Neuronal stem cell (in vitro differentiated cells): ENCODE results near the gene NKIRAS1.
"Not testable (repeated sequence)": the region's sequence is repeated elsewhere in the genome, so short reads cannot be mapped to it uniquely, and the experiment has no call there.

Experiments used
- DNase-seq: peaks from one replicate; pipeline ENCODE4 v3.0.0-alpha.2; 2013; ENCODE audit warnings: low spot score
- H2AFZ ChIP-seq: one replicate; pipeline ENCODE4 v1.6.1; 2013; ENCODE audit warnings: mild to moderate bottlenecking, low read length, inconsistent platforms
- H2AK5ac ChIP-seq: 2 replicates; pipeline ENCODE4 v1.6.1; 2013; ENCODE audit warnings: low read depth, mild to moderate bottlenecking, inconsistent platforms, low read length, moderate library complexity, mixed read lengths
- H2BK120ac ChIP-seq: 2 replicates; pipeline ENCODE4 v1.6.1; 2013; ENCODE audit warnings: low read depth, mild to moderate bottlenecking, inconsistent platforms, low read length, moderate library complexity, mixed read lengths
- H2BK12ac ChIP-seq: one replicate; pipeline ENCODE4 v1.6.1; 2013; ENCODE audit warnings: low read length, inconsistent platforms
- H2BK15ac ChIP-seq: 2 replicates; pipeline ENCODE4 v1.6.1; 2013; ENCODE audit warnings: mild to moderate bottlenecking, low read length, inconsistent platforms, mixed read lengths
- H2BK5ac ChIP-seq: one replicate; pipeline ENCODE4 v1.6.1; 2013; ENCODE audit warnings: inconsistent platforms, mild to moderate bottlenecking, low read length, moderate library complexity
- H3K14ac ChIP-seq: one replicate; pipeline ENCODE4 v1.6.1; 2013; ENCODE audit warnings: low read length, inconsistent platforms
- H3K18ac ChIP-seq: 2 replicates; pipeline ENCODE4 v1.6.1; 2013; ENCODE audit warnings: low read length, inconsistent platforms
- H3K23ac ChIP-seq: 2 replicates; pipeline ENCODE4 v1.6.1; 2013; ENCODE audit warnings: low read depth, mild to moderate bottlenecking, mixed read lengths, low read length, inconsistent platforms; ENCODE audit not compliant: poor library complexity
- H3K27ac ChIP-seq: replicated peaks from 3 replicates; pipeline ENCODE4 v1.5.1; 2013; ENCODE audit warnings: low read length, inconsistent platforms
- H3K27me3 ChIP-seq, 3 experiments: 2 replicates each; pipeline ENCODE4 v1.6.1; 2013; ENCODE audit warnings: low read length in 3 of 3, mild to moderate bottlenecking in 2 of 3, inconsistent platforms in 1 of 3, low read depth in 1 of 3, mixed read lengths in 1 of 3, moderate library complexity in 1 of 3; ENCODE audit not compliant: control insufficient read depth in 3 of 3, insufficient read depth in 3 of 3
- H3K36me3 ChIP-seq, 2 donors: replicated peaks in 1 of 2; 2 replicates each; pipeline ENCODE4 v1.6.1; 2013; ENCODE audit warnings: low read length in 2 of 2; ENCODE audit not compliant: control insufficient read depth in 2 of 2, insufficient read depth in 2 of 2
- H3K4ac ChIP-seq: 2 replicates; pipeline ENCODE4 v1.6.1; 2013; ENCODE audit warnings: inconsistent platforms, mild to moderate bottlenecking, low read length, moderate library complexity
- H3K4me1 ChIP-seq, 2 donors: 1 replicate in 1 of 2; 2 replicates in 1 of 2; pipeline ENCODE4 v1.6.1; 2013; ENCODE audit warnings: low read length in 2 of 2, low read depth in 1 of 2; ENCODE audit not compliant: control insufficient read depth in 2 of 2, insufficient read depth in 1 of 2
- H3K4me2 ChIP-seq: one replicate; pipeline ENCODE4 v1.6.1; 2013; ENCODE audit warnings: mild to moderate bottlenecking, low read length, inconsistent platforms; ENCODE audit not compliant: insufficient read depth, poor library complexity, severe bottlenecking
- H3K4me3 ChIP-seq, 2 donors: 2 replicates each; pipeline ENCODE4 v1.5.1; 2013; ENCODE audit warnings: low read length in 2 of 2, mild to moderate bottlenecking in 2 of 2, inconsistent platforms in 1 of 2, moderate library complexity in 1 of 2
- H3K79me1 ChIP-seq: one replicate; pipeline ENCODE4 v1.6.1; 2013; ENCODE audit warnings: low read depth, mild to moderate bottlenecking, inconsistent platforms, low read length, moderate library complexity
- H3K9ac ChIP-seq: one replicate; pipeline ENCODE4 v1.6.1; 2013; ENCODE audit warnings: mild to moderate bottlenecking, low read depth, low read length, inconsistent platforms; ENCODE audit not compliant: poor library complexity
- H3K9me3 ChIP-seq, 2 donors: replicated peaks in 1 of 2; 2 replicates each; pipeline versions ENCODE3 to v1.6.1; 2013; ENCODE audit warnings: low read length in 2 of 2, mild to moderate bottlenecking in 2 of 2, inconsistent platforms in 1 of 2, low read depth in 1 of 2, mixed read lengths in 1 of 2, moderate library complexity in 1 of 2; ENCODE audit not compliant: control insufficient read depth in 2 of 2, insufficient read depth in 1 of 2
- H4K8ac ChIP-seq: one replicate; pipeline ENCODE4 v1.6.1; 2013; ENCODE audit warnings: low read depth, mild to moderate bottlenecking, inconsistent platforms, low read length, moderate library complexity
- H4K91ac ChIP-seq: one replicate; pipeline ENCODE4 v1.6.1; 2013; ENCODE audit warnings: low read length, low read depth, mild to moderate bottlenecking, inconsistent platforms; ENCODE audit not compliant: poor library complexity
- WGBS, 2 donors: extraction: QIAGEN DNeasy Blood & Tissue Kit; methylation state at CpG; one replicate each; pipeline ENCODE4 v1.1.7; 2013; ENCODE audit warnings: missing lambda C conversion rate in 2 of 2, mixed read lengths in 1 of 2; ENCODE audit not compliant: insufficient read length in 2 of 2, insufficient replicate concordance in 1 of 2; ENCODE audit errors: extremely low coverage in 2 of 2; 5-methylcytosine and 5-hydroxymethylcytosine counted together

NKIRAS1 gene

DNA sequence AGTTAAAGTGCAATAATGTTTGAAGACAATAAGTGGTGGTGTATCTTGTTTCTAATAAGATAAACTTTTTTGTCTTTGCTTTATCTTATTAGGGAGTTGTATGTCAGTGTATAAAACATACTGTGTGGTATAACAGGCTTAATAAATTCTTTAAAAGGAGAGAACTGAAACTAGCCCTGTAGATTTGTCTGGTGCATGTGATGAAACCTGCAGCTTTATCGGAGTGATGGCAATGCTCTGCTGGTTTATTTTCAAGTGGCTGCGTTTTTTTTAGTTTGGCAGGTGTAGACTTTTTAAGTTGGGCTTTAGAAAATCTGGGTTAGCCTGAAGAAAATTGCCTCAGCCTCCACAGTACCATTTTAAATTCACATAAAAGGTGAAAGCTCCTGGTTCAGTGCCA, 2.8 kb upstream of the NKIRAS1 start:
- H3K4ac ChIP-seq: no peak overlapping the region
- WGBS, 2 donors: no CpG with 5 or more reads among the region's 2 CpGs
- H3K23ac ChIP-seq: no peak overlapping the region
- H2BK5ac ChIP-seq: no peak overlapping the region
- no peak overlapping the region for H2BK120ac ChIP-seq
- H4K91ac ChIP-seq: no peak overlapping the region
- peaks cover 21 to 48% of the 10 kb centered on the region in 2 donors for H3K36me3 ChIP-seq
- DNase-seq: no peak
- H2BK15ac ChIP-seq: no peak overlapping the region
- H3K79me1 ChIP-seq: peaks cover 10% of the 10 kb centered on the region
- peaks cover 1 to 5% of the 10 kb centered on the region in 2 donors for H3K9me3 ChIP-seq
- no peak overlapping the region for H2BK12ac ChIP-seq
- H4K8ac ChIP-seq: no peak overlapping the region
- H3K27me3 ChIP-seq: no peaks in the 10 kb centered on the region
- no peak overlapping the region for H2AFZ ChIP-seq
- no peak overlapping the region for H3K9ac ChIP-seq
- no peak overlapping the region for H3K4me2 ChIP-seq
- H3K4me3 ChIP-seq: no peak overlapping the region
- H2AK5ac ChIP-seq: no peak overlapping the region
- H3K18ac ChIP-seq: no peak overlapping the region
- no peak overlapping the region for H3K27ac ChIP-seq
- H3K4me1 ChIP-seq: peaks cover 6 to 17% of the 10 kb centered on the region in 2 donors
- no peak overlapping the region for H3K14ac ChIP-seq

DNA sequence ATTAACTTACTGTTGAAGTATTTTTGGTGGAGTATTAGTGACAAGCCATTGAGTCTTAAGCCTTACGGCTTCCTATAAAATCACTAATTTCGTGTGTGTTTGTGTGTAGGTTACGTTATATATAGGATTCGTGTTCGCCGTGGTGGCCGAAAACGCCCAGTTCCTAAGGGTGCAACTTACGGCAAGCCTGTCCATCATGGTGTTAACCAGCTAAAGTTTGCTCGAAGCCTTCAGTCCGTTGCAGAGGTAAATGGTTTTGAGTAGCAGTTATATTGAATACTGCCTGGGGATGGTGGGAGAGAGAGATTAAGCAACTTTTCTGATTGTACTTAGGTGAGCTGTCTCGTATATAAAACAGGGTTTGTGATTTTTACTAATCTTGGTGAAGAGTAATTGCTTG, 1.5 kb upstream of the NKIRAS1 start:
- Histone ChIP-seq H3K4me3 (peak overlapping the region; percentile 57 to 73), H3K4me2 (peak overlapping the region; percentile 55), H3K36me3 (peaks cover 21 to 50% of the 10 kb centered on the region in 2 donors), H3K4me1 (peaks cover 5 to 17% of the 10 kb centered on the region in 2 donors)
- H2BK5ac ChIP-seq, H3K27ac ChIP-seq, H2BK15ac ChIP-seq, H3K14ac ChIP-seq, DNase-seq, H3K9ac ChIP-seq, H2AK5ac ChIP-seq, H3K79me1 ChIP-seq, H2BK120ac ChIP-seq, H4K8ac ChIP-seq, H2AFZ ChIP-seq, H3K27me3 ChIP-seq, H4K91ac ChIP-seq, H3K4ac ChIP-seq, H3K18ac ChIP-seq, H3K23ac ChIP-seq, H3K9me3 ChIP-seq, H2BK12ac ChIP-seq: not testable (repeated sequence)
- no CpG with 5 or more reads among the region's 12 CpGs for WGBS, 2 donors

- H3K79me1 ChIP-seq, H3K9me3 ChIP-seq, H3K27me3 ChIP-seq, H2BK12ac ChIP-seq, H3K14ac ChIP-seq, H2BK15ac ChIP-seq, H4K8ac ChIP-seq, H3K4ac ChIP-seq, H4K91ac ChIP-seq: not testable (repeated sequence)
- Histone ChIP-seq H3K9ac (peak overlapping the region; percentile 97), H3K18ac (peak overlapping the region; percentile 97), H3K4me2 (peak overlapping the region; percentile 55), H2BK5ac (peak overlapping the region; percentile 97), H2AFZ (peak overlapping the region; percentile 92), H2AK5ac (peak overlapping the region; percentile 98), H3K27ac (peak overlapping the region; percentile 71), H3K23ac (peak overlapping the region; percentile 100), H3K4me3 (peak overlapping the region; percentile 73 to 96), H2BK120ac (peak overlapping the region; percentile 81), H3K36me3 (peaks cover 21 to 50% of the 10 kb centered on the region in 2 donors), H3K4me1 (peaks cover 5 to 17% of the 10 kb centered on the region in 2 donors)
- WGBS, 2 donors: no CpG with 5 or more reads among the region's 21 CpGs
- peak; percentile 21 for DNase-seq
Measured at GRCh38 chr3:23917679-23918303, 1.0 kb upstream of the NKIRAS1 start.

- H3K36me3 ChIP-seq: peaks cover 17 to 41% of the 10 kb centered on the region in 2 donors
- H3K4me2 ChIP-seq: peak overlapping the region; percentile 58
- H2AK5ac ChIP-seq: peak overlapping the region; percentile 85
- no peak overlapping the region for H3K4ac ChIP-seq
- H2BK12ac ChIP-seq: no peak overlapping the region
- H3K27me3 ChIP-seq: no peaks in the 10 kb centered on the region
- peaks cover 1 to 5% of the 10 kb centered on the region in 2 donors for H3K9me3 ChIP-seq
- peak overlapping the region; percentile 100 for H3K23ac ChIP-seq
- peak overlapping the region; percentile 49 for H2BK5ac ChIP-seq
- no peak overlapping the region for H2BK120ac ChIP-seq
- H3K27ac ChIP-seq: peak overlapping the region; percentile 46
- H3K9ac ChIP-seq: peak overlapping the region; percentile 85
- WGBS, 2 donors: no CpG with 5 or more reads among the region's 48 CpGs
- H3K4me1 ChIP-seq: peaks cover 5 to 17% of the 10 kb centered on the region in 2 donors
- peak overlapping the region; percentile 66 for H3K18ac ChIP-seq
- H4K8ac ChIP-seq: no peak overlapping the region
- H4K91ac ChIP-seq: no peak overlapping the region
- H3K4me3 ChIP-seq: peak overlapping the region; percentile 73 to 86
- DNase-seq: no peak
- H3K14ac ChIP-seq: no peak overlapping the region
- H2BK15ac ChIP-seq: peak overlapping the region; percentile 60
- H3K79me1 ChIP-seq: peaks cover 10% of the 10 kb centered on the region
- peak overlapping the region; percentile 92 for H2AFZ ChIP-seq
Measured at GRCh38 chr3:23916152-23916885, 471 bp downstream of the NKIRAS1 start.
